K562 (cell line): ENCODE data around the gene FMO3. TPM values are rescaled to one million over a fixed set of nuclear protein-coding genes. Genes with fewer than 3 reads are reported as not detected.

Experiments
- ATAC-seq: fragments of 200-7000 bp; cut with Tn5 transposase; 3 replicates; pipeline ENCODE4 v1.9.1; 2020; ENCODE audit warnings: moderate library complexity
- BruUV-seq: library from RNA; stranded (reverse); fragments of 400-500 nt; replicated peaks from 2 replicates; lab custom pipeline; 2021; lab: Mats Ljungman, UMichigan
- CTCF ChIA-PET: fragments of 300-600 bp; formaldehyde crosslinking; extraction: SDS; loops from one replicate; lab custom pipeline; 2021; ENCODE audit warnings: low intra/inter-chr PET ratio; lab: Yijun Ruan, JAX
- POLR2A ChIA-PET: fragments of 300-600, 350-650 bp; sonication (Branson Sonifier 250); formaldehyde crosslinking; extraction: SDS; loops from one replicate; lab custom pipeline; 2021; ENCODE audit warnings: antibody characterized with exemption, inconsistent platforms; lab: Yijun Ruan, JAX
- DNase-seq, 4 experiments: peaks; one replicate each; pipeline versions ENCODE4 v3.0.0 to v3.0.0-alpha.2; 2011 to 2018; ENCODE audit warnings: low spot score in 3 of 4, mixed read lengths in 3 of 4; ENCODE audit errors: extremely low read depth in 1 of 4
- FAIRE-seq: peaks from 2 replicates; lab custom pipeline; 2011; peaks lifted over from hg19 to GRCh38; lab: Jason Lieb, UNC
- H2AFZ ChIP-seq: 2 replicates; pipeline ENCODE4 v1.6.0; 2011; ENCODE audit warnings: low read depth, low read length, control low read depth, inconsistent platforms
- H3K27ac ChIP-seq: fragments of 200-600 bp; 3 replicates; pipeline ENCODE4 v1.8.0; 2011; ENCODE audit warnings: low read depth, mild to moderate bottlenecking, control low read depth, inconsistent platforms, low read length, moderate library complexity, mixed read lengths; ENCODE audit errors: extremely low read depth
- H3K27me3 ChIP-seq, 2 experiments: fragments of 300-600 bp in 1 of 2; 2 replicates in 1 of 2; 3 replicates in 1 of 2; pipeline versions ENCODE4 v1.6.0 to v1.8.0; 2011; ENCODE audit warnings: inconsistent platforms in 2 of 2, low read length in 2 of 2, mild to moderate bottlenecking in 1 of 2, mixed read lengths in 1 of 2, moderate library complexity in 1 of 2; ENCODE audit not compliant: control insufficient read depth in 2 of 2, insufficient read depth in 2 of 2
- H3K36me3 ChIP-seq: fragments of 300-600 bp; 3 replicates; pipeline ENCODE4 v1.8.0; 2011; ENCODE audit warnings: mild to moderate bottlenecking, low read length, inconsistent platforms; ENCODE audit not compliant: control insufficient read depth, insufficient read depth
- H3K4me1 ChIP-seq, 2 experiments: fragments of 200-600 bp in 1 of 2; replicated peaks in 1 of 2; 2 replicates in 1 of 2; 3 replicates in 1 of 2; pipeline versions ENCODE4 v1.5.1 to v1.8.0; 2011; ENCODE audit warnings: inconsistent platforms in 2 of 2, low read length in 2 of 2, mild to moderate bottlenecking in 1 of 2, mixed read lengths in 1 of 2, moderate library complexity in 1 of 2; ENCODE audit not compliant: control insufficient read depth in 2 of 2, insufficient read depth in 2 of 2
- H3K4me2 ChIP-seq: 2 replicates; pipeline ENCODE4 v1.6.1; 2011; ENCODE audit warnings: low read length, control low read depth, inconsistent platforms, mixed read lengths; ENCODE audit not compliant: insufficient read depth
- H3K4me3 ChIP-seq: fragments of 200-600 bp; sonication (generic), shearing (Covaris generic); 2 replicates; pipeline ENCODE4 v1.5.1; 2016; ENCODE audit warnings: control low read depth, inconsistent platforms
- H3K79me2 ChIP-seq: fragments of 200-600 bp; 3 replicates; pipeline ENCODE4 v1.8.0; 2011; ENCODE audit warnings: low read length, inconsistent platforms; ENCODE audit not compliant: control insufficient read depth, insufficient read depth
- H3K9ac ChIP-seq, 2 experiments: 2 replicates each; pipeline versions ENCODE4 v1.6.0 to v1.6.1; 2011; ENCODE audit warnings: low read depth in 2 of 2, low read length in 2 of 2, control low read depth in 1 of 2, inconsistent platforms in 1 of 2, mild to moderate bottlenecking in 1 of 2, mixed read lengths in 1 of 2; ENCODE audit not compliant: insufficient read depth in 1 of 2
- H3K9me1 ChIP-seq: one replicate; pipeline ENCODE4 v1.6.0; 2011; ENCODE audit warnings: inconsistent platforms, mild to moderate bottlenecking, low read length, moderate library complexity; ENCODE audit not compliant: control insufficient read depth, insufficient read depth
- H3K9me3 ChIP-seq: replicated peaks from 2 replicates; pipeline ENCODE4 v1.5.1; 2011; ENCODE audit warnings: low read depth, low read length, inconsistent platforms; ENCODE audit not compliant: control insufficient read depth, insufficient read depth
- H4K20me1 ChIP-seq: replicated peaks from 2 replicates; pipeline ENCODE4 v1.6.1; 2011; ENCODE audit warnings: low read length, inconsistent platforms, mixed read lengths; ENCODE audit not compliant: control insufficient read depth, insufficient read depth
- PPARD ChIP-seq: fragments of 250-450 bp; sonication (Bioruptor Pico); IDR thresholded peaks from 2 replicates; pipeline ENCODE4 v1.8.0; 2022; ENCODE audit warnings: inconsistent platforms, mild to moderate bottlenecking, moderate library complexity
- TAF15 ChIP-seq: fragments of 200-400 bp; formaldehyde crosslinking; IDR thresholded peaks from 2 replicates; pipeline ENCODE4 v1.6.1; 2017; ENCODE audit warnings: mild to moderate bottlenecking, low read depth, low read length, moderate library complexity
- TEAD1 ChIP-seq, 2 experiments: fragments of 450-650 bp in 1 of 2; sonication (generic) in 1 of 2; formaldehyde crosslinking; IDR thresholded peaks; 2 replicates each; pipeline versions ENCODE4 v1.4.0 to v1.8.0; 2020 to 2022; ENCODE audit warnings: mild to moderate bottlenecking in 2 of 2, missing genetic modification reagents in 1 of 2
- ZNF586 ChIP-seq: fragments of 450-650 bp; formaldehyde crosslinking; conservative IDR thresholded peaks from 2 replicates; pipeline ENCODE4 v1.4.0; 2020; ENCODE audit warnings: mild to moderate bottlenecking, moderate library complexity
- WGBS: fragments of 100-300 bp; shearing (Covaris generic); methylation state at CpG from one replicate; pipeline ENCODE4 v1.1.6; 2016; ENCODE audit warnings: low coverage, mixed read lengths; ENCODE audit not compliant: insufficient coverage; ENCODE audit errors: missing lambda C conversion rate; 5-methylcytosine and 5-hydroxymethylcytosine counted together
- in situ Hi-C: fragments of 300-500 bp; cut with MboI; formaldehyde crosslinking; loops from 4 replicates; pipeline ENCODE4 v1.15.0; 2018; ENCODE audit warnings: inconsistent platforms, mixed read lengths
- intact Hi-C: fragments of 100-400 bp; cut with micrococcal nuclease; formaldehyde crosslinking; loops from 2 replicates; pipeline ENCODE4 v1.14.2; 2022
- polyA plus RNA-seq, 8 experiments: library from polyadenylated mRNA; depleted of rRNA in 4 of 8; stranded (reverse) in 5 of 8; unstranded in 3 of 8; fragments of >200 nt; fragmentation: Nextera tagmentation in 2 of 8; fragmentation: Illumina TruSeq in 1 of 8; extraction: Ambion mirVana in 2 of 8; extraction: Trizol in 1 of 8; gene quantifications; 2 replicates each; pipeline versions ENCODE4 v1.2.1 to v1.2.3, GENCODE V29; 2011 to 2014; ENCODE audit warnings: inconsistent platforms in 1 of 8, missing spikeins in 1 of 8
- total RNA-seq, 7 experiments: library from RNA; depleted of rRNA in 6 of 7; stranded (reverse); fragments of >200 nt in 6 of 7; fragmentation: Illumina TruSeq in 2 of 7; extraction: Trizol in 2 of 7; gene quantifications; 2 replicates each; pipeline versions ENCODE4 v1.2.1 to v1.2.3, GENCODE V29; 2011 to 2021; ENCODE audit warnings: low replicate concordance in 1 of 7

Gene FMO3
- total and polyA plus RNA-seq, 9 of the 15 experiments (the other 6 are each of a cell fraction or from before 2014, with no cell fraction given): not detected

GRCh38 chr1:171141688-171142415 lies 51.1 kb downstream of the FMO3 start:
- Histone ChIP-seq H3K27ac (no peak overlapping the region), H3K9me1 (no peaks in the 10 kb centered on the region), H4K20me1 (no peaks in the 10 kb centered on the region), H3K4me1 (no peaks in the 10 kb centered on the region), H2AFZ (no peak overlapping the region), H3K27me3 (no peaks in the 10 kb centered on the region), H3K79me2 (no peaks in the 10 kb centered on the region), H3K9me3 (0 out of 2 replicates have a peak, but pooled peaks cover 2% of the 10 kb centered on the region), H3K36me3 (no peaks in the 10 kb centered on the region), H3K9ac (no peak overlapping the region), H3K4me2 (no peak overlapping the region), H3K4me3 (no peak overlapping the region)
- intact Hi-C loops: no loop called here
- ATAC-seq: no peak
- in situ Hi-C loops: no loop called here
- BruUV-seq: no TSS peak
- ChIA-PET CTCF (no interaction called here), POLR2A (no interaction called here)
- 2% methylated on average over 6 of the region's 6 CpGs for WGBS
- no peak for TF ChIP-seq TEAD1 (CRISPR knock-in tag; IDR thresholded peaks at IDR 0.05)
- TF ChIP-seq TAF15: no peak
- TF ChIP-seq ZNF586: no peak
- no peak for TF ChIP-seq PPARD (CRISPR knock-in tag)
- no peak for DNase-seq
- no peak for FAIRE-seq
